Measurements from ENCODE around the gene LMO7. TPM values are rescaled to one million over a fixed set of nuclear protein-coding genes. Genes with fewer than 3 reads are reported as not detected.

LMO7 gene
- polyA plus RNA-seq, 1 experiment: 76.9 TPM

DNA sequence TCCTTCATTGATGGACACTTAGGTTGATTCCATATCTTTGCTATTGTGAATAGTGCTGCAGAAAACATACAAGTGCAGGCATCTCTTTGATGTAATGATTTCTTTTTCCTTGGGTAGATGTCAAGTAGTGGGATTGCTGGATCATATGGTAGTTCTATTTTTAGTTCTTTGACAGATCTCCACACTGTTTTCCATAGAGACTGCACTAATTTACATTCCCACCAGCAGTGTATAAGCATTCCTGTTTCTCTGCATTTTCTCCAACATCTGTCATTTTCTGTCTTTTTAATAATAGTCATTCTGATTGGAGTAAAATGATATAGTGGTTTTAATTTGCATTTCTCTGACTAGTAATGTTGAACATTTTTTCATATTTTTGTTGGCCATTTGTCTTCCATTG is 116.7 kb downstream of the LMO7 start:
- TF ChIP-seq, protein P1, sequence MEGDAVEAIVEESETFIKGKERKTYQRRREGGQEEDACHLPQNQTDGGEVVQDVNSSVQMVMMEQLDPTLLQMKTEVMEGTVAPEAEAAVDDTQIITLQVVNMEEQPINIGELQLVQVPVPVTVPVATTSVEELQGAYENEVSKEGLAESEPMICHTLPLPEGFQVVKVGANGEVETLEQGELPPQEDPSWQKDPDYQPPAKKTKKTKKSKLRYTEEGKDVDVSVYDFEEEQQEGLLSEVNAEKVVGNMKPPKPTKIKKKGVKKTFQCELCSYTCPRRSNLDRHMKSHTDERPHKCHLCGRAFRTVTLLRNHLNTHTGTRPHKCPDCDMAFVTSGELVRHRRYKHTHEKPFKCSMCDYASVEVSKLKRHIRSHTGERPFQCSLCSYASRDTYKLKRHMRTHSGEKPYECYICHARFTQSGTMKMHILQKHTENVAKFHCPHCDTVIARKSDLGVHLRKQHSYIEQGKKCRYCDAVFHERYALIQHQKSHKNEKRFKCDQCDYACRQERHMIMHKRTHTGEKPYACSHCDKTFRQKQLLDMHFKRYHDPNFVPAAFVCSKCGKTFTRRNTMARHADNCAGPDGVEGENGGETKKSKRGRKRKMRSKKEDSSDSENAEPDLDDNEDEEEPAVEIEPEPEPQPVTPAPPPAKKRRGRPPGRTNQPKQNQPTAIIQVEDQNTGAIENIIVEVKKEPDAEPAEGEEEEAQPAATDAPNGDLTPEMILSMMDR (IDR thresholded peaks at IDR 0.05; ENCODE audit: low read depth, low read length): no peak
- H3K27me3 ChIP-seq (ENCODE audit: control insufficient read depth, insufficient read depth, low read length): no peaks in the 10 kb centered on the region
- H3K9me3 ChIP-seq (ENCODE audit: control insufficient read depth, insufficient read depth, low read length): no peaks in the 10 kb centered on the region
- H3K4me3 ChIP-seq (ENCODE audit: low read depth, low read length): no peak overlapping the region
- POLR2A ChIA-PET: no interaction called here
- CTCF ChIA-PET: no interaction called here
- no peak for DNase-seq (ENCODE audit: low read depth, low spot score)
- H3K27ac ChIP-seq (ENCODE audit: low read depth, low read length): no peak overlapping the region

DNA sequence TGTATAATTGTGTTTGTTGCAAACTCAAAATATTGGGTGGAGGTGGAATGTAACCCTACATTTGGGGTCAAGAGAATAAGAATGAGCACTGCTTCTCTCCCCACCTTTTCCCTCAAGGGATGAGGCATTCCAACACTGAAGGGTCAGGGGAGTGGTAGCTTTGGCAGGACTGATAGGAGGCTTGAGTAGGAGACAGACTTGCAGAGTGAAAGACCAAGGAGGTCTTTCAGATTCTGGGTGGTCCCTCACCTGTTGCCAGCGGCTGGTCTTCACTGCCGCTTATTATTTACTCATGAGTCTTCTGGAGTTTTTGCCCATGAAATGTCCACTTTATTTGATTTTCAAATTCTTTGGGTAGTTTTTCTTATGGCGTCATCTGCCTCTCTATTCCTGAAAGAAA is 118.8 kb downstream of the LMO7 start:
- Histone ChIP-seq H3K4me3 (ENCODE audit: low read depth, low read length) (no peak overlapping the region), H3K27ac (ENCODE audit: low read depth, low read length) (no peak overlapping the region), H3K9me3 (ENCODE audit: control insufficient read depth, insufficient read depth, low read length) (no peaks in the 10 kb centered on the region), H3K27me3 (ENCODE audit: control insufficient read depth, insufficient read depth, low read length) (no peaks in the 10 kb centered on the region)
- TF ChIP-seq, protein P1 (IDR thresholded peaks at IDR 0.05; ENCODE audit: low read depth, low read length): no peak
- POLR2A ChIA-PET: no interaction called here
- CTCF ChIA-PET: no interaction called here
- DNase-seq (ENCODE audit: low read depth, low spot score): no peak

DNA sequence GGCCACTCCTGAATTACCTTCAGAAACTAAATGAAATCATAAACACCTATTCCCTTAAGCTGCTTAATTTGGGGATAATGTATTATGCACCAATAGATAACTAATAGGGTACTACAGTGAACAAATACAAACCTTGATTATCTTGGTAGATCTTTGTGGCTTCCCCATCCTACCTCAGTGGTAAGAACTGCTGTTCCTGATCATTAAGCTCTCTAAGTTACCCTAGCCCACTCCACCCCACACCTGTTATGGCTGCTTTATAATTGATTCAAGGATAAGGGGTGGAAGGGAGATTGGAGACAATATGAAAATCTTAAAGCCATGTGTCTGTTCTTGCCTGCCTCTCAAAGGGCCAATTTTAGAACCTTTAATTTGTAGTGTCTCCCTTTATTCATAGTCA is 121.2 kb downstream of the LMO7 start:
- CTCF ChIA-PET: interaction anchor here (0.6 to 1.9 kb wide), 3 partner anchors 61 to 1151 kb away, joined by 3 to 8 read pairs (median 4); no protein-coding TSS in a partner anchor
- Histone ChIP-seq H3K27ac (ENCODE audit: low read depth, low read length) (no peak overlapping the region), H3K4me3 (ENCODE audit: low read depth, low read length) (no peak overlapping the region)

DNA sequence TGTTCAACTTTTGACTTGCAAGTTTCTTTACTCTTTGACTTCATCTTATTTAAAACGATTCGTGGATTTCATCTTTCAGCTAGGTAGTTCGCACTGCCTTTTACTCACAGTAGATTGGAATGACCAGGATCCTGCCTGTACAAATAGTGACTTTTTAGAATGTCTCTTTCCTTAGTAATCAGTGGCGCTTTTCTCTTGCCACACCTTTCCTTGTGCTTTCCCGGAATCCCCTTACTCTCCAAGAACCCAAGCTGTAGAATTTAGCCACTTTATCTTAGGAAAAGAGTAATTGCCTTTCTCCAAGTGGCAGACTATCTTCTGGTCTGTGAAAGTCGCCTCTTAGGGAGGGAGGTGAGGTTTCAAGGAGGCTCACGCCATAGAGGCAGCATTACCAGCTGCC is 123.4 kb downstream of the LMO7 start:
- TF ChIP-seq, protein P1 (IDR thresholded peaks at IDR 0.05; ENCODE audit: low read depth, low read length): no peak
- Histone ChIP-seq H3K27ac (ENCODE audit: low read depth, low read length) (no peak overlapping the region), H3K4me3 (ENCODE audit: low read depth, low read length) (no peak overlapping the region), H3K9me3 (ENCODE audit: control insufficient read depth, insufficient read depth, low read length) (no peaks in the 10 kb centered on the region), H3K27me3 (ENCODE audit: control insufficient read depth, insufficient read depth, low read length) (no peaks in the 10 kb centered on the region)
- ChIA-PET CTCF (interaction anchor here (1.1 kb wide), 1 partner anchor 9 kb away, joined by 4 read pairs; no protein-coding TSS in a partner anchor), POLR2A (no interaction called here)
- no peak for DNase-seq (ENCODE audit: low read depth, low spot score)

More for the DNA sequence above, 121.2 kb downstream of the LMO7 start:
- Histone ChIP-seq H3K9me3 (ENCODE audit: control insufficient read depth, insufficient read depth, low read length) (no peaks in the 10 kb centered on the region), H3K27me3 (ENCODE audit: control insufficient read depth, insufficient read depth, low read length) (no peaks in the 10 kb centered on the region)
- no peak for DNase-seq (ENCODE audit: low read depth, low spot score)
- POLR2A ChIA-PET: interaction anchor here (0.5 to 0.8 kb wide), 3 partner anchors 14 to 27 kb away, joined by 3 to 5 read pairs (median 3); no protein-coding TSS in a partner anchor
- TF ChIP-seq, protein P1 (IDR thresholded peaks at IDR 0.05; ENCODE audit: low read depth, low read length): no peak

DNA sequence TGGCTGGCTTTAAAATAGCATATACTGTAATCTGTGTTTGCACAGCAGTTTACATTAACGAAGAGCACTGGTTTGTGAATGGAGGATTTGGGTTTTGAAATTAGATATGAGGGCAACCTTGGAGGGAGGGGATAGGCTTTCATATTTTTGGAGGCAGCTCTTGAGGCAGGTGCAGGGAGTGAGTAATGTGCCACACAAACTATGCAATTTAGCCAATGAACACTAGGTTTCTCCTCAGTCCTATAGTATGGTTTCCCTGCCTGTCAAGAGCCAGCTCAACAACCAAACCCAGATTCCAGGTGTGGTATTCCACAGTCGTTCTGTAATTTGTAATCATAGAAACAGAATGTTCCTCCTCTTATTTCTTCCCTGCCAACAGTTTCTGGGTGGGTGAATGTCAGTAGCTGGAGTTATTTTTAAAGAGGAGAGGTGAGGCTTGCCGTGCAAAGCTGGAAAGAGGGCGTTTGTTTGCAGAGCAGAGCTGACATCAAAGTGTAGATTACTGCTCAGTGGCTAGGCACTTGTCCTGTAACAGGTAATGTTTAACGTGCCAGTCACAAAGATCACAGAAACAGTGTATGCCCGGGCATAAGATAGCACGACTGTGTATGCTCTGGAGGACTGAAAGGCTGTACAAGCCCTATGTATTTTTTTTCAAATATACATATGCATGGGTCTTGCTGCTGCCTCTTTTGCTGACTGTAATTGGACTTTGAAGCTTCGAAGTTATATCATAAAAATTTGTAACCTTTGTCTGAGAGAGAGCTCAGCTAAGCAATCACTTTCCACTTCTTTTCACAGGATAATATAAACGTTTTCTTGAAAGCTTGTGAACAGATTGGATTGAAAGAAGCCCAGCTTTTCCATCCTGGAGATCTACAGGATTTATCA is 124.2 kb downstream of the LMO7 start:
- Histone ChIP-seq H3K27me3 (ENCODE audit: control insufficient read depth, insufficient read depth, low read length) (no peaks in the 10 kb centered on the region), H3K9me3 (ENCODE audit: control insufficient read depth, insufficient read depth, low read length) (no peaks in the 10 kb centered on the region), H3K27ac (ENCODE audit: low read depth, low read length) (no peak overlapping the region), H3K4me3 (ENCODE audit: low read depth, low read length) (peak overlapping the region; percentile 18; the same call in 1 of the 2 replicates)
- no peak for DNase-seq (ENCODE audit: low read depth, low spot score)
- TF ChIP-seq, protein P1 (IDR thresholded peaks at IDR 0.05; ENCODE audit: low read depth, low read length): peak; percentile 31
- POLR2A ChIA-PET: interaction anchor here (1.4 kb wide), 1 partner anchor 11 kb away, joined by 3 read pairs; no protein-coding TSS in a partner anchor
- CTCF ChIA-PET: interaction anchor here (0.6 to 2.5 kb wide), 6 partner anchors 8 to 1981 kb away, joined by 3 to 13 read pairs (median 4); no protein-coding TSS in a partner anchor
